ENCODE measurements around the gene ST6GALNAC5.

The ST6GALNAC5 gene

GRCh38 chr1:77014073-77014788 is 147.0 kb downstream of the ST6GALNAC5 start:
- no peak for DNase-seq (ENCODE audit: low spot score)

DNA sequence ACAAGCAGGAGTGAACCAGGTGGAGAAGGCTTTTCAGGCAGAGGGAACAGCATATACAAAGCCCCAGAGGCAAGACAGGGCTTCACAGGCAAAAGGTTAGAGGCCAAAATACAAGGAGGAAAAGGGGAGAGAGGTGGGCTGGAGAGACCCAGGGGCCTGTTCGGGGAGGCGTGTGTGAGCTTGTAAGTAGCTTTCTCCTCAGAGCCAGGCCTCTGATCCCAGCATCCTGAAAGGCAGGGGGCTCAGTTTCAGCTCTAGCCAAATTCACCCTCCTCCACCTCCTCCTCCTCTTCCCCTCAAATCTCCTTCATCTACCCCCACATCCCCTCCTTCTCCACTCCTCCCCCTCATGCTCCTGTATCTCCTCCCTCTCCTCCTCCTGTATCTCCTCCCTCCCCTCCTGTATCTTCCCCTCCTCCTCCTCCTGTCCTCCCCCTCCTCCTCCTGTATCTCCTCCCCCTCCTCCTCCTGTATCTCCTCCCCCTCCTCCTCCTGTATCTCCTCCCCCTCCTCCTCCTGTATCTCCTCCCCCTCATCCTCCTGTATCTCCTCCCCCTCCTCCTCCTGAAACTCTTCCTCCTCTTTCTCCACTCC is 148.6 kb downstream of the ST6GALNAC5 start:
- DNase-seq (ENCODE audit: low spot score) = no peak

GRCh38 chr1:77016386-77016985 is 149.2 kb downstream of the ST6GALNAC5 start:
- DNase-seq (ENCODE audit: low spot score) = no peak

GRCh38 chr1:77018311-77018710 is 151.0 kb downstream of the ST6GALNAC5 start:
- DNase-seq (ENCODE audit: low spot score) = no peak

DNA sequence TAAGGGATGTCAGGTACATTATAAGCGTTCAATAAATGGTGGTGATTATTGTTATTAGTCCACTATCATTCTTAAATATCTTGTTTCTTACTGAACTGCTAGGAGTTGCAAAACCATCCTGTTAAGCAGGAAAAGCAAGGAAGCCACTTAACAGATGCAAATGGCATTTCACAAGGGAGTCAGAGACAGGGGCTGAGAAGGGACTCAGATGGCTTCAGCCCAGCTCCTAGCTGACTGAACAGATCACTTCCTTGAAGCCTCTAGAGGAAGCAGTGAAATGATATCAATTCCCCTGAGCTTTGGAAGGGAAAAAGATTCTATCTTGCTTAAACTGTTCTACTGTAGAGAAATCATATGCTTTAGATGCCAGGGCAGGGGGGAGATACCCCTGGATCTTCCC is 151.5 kb downstream of the ST6GALNAC5 start:
- DNase-seq (ENCODE audit: low spot score) = no peak

- no peak for DNase-seq (ENCODE audit: low spot score)
Observed at GRCh38 chr1:77021732-77022131, 154.5 kb downstream of the ST6GALNAC5 start.

DNA sequence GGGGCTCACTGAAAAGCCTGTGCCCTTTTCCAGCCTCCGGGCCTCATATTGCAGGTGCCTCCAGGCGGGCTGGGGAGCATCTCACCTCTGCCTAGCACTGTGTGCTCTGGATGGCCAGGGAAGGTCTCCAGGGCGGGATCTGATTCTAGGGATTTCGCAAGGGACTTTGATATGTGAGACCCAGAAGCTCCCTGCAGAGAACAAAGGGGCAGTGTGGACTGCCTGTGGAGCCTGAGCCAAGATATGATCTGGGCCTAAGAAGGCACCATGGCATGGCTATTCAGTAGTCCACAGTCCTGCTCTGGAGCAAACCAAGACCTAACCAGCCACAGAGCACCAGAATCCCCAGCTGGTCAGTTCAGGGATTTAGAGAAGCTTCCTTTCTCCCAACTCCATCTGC is 157.2 kb downstream of the ST6GALNAC5 start:
- no peak for DNase-seq (ENCODE audit: low spot score)

DNA sequence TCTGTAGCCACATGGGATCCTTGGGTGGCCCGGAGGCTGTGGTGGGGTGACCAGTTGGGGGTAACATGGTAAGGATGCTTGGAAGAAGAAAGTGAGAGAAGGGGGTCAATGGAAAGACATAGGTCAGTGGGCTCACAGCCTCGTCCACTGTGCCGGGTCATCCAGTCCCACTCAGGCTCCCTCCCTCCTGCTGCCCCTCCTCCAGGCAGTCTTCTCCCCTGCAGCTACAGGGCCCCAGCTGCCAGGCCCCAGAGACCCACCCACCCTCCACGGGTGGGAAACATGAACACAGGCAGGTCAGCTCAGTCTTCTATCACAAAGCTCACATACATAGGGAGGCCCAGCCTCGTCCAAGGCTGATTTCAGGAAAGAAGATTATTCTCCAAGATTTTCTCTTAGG is 158.3 kb downstream of the ST6GALNAC5 start:
- DNase-seq (ENCODE audit: low spot score) = no peak

- no peak for DNase-seq (ENCODE audit: low spot score)
Observed at GRCh38 chr1:77026135-77026534, 158.9 kb downstream of the ST6GALNAC5 start.

GRCh38 chr1:77026640-77027039 is 159.4 kb downstream of the ST6GALNAC5 start:
- no peak for DNase-seq (ENCODE audit: low spot score)

DNA sequence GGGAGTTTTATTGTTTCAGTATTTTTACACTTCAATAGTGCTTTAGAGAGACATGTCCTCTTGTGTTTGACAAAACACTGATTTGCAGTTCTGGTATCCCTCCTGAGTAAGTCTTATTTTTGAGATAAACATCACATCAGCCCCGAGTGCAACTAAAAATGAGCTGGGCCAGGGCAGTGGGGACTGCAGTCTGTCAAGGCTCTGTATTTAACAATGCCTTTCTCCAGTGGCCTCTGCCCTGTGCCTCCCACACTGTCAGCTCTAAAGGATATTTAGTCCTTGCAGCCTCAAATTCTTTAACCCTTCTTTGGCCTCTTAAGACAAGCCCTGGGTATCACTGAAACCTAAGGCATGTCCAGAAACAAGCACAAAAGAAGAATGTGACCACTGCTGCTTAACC is 160.6 kb downstream of the ST6GALNAC5 start:
- DNase-seq (ENCODE audit: low spot score) = no peak

- no peak for DNase-seq (ENCODE audit: low spot score)
Observed at GRCh38 chr1:77030401-77031105, 163.3 kb downstream of the ST6GALNAC5 start.

GRCh38 chr1:77031106-77031662 is 163.9 kb downstream of the ST6GALNAC5 start:
- no peak for DNase-seq (ENCODE audit: low spot score)

- no peak for DNase-seq (ENCODE audit: low spot score)
Observed at GRCh38 chr1:77036560-77036959, 169.3 kb downstream of the ST6GALNAC5 start.

GRCh38 chr1:77037038-77037437 is 169.8 kb downstream of the ST6GALNAC5 start:
- no peak for DNase-seq (ENCODE audit: low spot score)

DNA sequence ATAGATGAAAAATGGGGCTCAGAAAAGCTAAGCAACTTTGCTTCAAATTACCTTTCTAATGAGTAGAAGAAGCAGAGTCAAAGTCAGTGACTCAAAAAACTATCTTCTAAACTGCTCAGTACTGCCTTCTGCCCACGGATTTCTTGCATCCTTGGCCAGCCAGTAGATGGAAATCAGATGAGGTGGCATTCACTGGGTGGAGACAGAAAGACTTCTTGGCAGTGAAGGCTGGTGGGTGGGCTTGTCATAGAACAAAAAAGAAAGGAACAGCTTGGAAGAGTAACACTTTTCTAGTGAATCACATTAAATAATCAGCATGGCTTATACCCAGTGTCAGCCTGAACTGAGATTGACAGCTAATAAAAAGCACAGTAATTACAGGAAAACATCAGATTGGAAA is 170.7 kb downstream of the ST6GALNAC5 start:
- no peak for DNase-seq (ENCODE audit: low spot score)

GRCh38 chr1:77039111-77039510 is 171.8 kb downstream of the ST6GALNAC5 start:
- DNase-seq (ENCODE audit: low spot score) = no peak

GRCh38 chr1:77039739-77040138 is 172.5 kb downstream of the ST6GALNAC5 start:
- no peak for DNase-seq (ENCODE audit: low spot score)

DNA sequence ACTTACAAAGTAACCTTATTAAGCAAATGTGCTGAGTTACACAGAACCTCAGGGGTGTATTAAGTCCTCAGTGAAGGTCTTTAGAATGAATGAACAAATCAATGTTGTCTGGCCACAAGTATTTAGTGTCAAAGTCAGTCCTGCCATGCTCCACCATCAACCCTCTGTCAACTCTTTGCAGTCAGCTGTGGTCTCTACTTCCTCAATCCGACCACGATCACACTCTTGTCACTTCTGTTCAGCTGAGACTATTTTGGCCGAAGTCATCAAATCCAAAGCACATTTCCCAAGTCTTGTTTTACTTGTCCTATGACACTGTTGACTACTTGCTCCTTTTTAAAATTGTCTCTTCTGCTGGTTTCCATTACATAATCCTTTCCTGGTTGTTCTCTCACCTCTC is 173.5 kb downstream of the ST6GALNAC5 start:
- DNase-seq (ENCODE audit: low spot score) = no peak

- no peak for DNase-seq (ENCODE audit: low spot score)
Observed at GRCh38 chr1:77044133-77044849, 177.0 kb downstream of the ST6GALNAC5 start.

DNA sequence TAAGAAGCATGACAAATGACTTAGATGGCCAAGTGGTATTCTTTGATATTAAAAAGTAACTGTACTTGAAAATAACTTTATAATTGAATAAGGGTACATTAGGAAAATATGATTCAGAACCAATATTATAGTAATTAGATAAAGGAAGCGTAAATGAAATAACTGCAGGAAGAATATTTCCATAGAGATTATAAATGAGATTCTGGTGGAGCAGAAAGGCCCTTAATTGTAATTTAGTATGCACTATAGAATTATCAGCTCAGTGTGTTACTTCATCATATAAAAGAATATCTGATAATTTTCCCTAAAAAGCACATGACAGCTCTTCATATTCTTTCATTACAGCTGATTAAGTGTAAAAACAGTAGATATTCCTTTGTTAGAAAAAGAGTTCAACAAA is 180.3 kb downstream of the ST6GALNAC5 start:
- DNase-seq (ENCODE audit: low spot score) = no peak
